NCI-H526 treated with DMSO at 0.1 percent for 48 hours (cell line): Measurements from ENCODE around the gene PLXNA1.

Source experiments
- DNase-seq: peaks from one replicate; lab custom pipeline; 2025; lab: John Stamatoyannopoulos, UW

Gene PLXNA1

GRCh38 chr3:127002195-127003174 lies 19.6 kb downstream of the PLXNA1 start:
- DNase-seq = no peak

GRCh38 chr3:127003175-127003555 lies 20.2 kb downstream of the PLXNA1 start:
- no peak for DNase-seq

DNA sequence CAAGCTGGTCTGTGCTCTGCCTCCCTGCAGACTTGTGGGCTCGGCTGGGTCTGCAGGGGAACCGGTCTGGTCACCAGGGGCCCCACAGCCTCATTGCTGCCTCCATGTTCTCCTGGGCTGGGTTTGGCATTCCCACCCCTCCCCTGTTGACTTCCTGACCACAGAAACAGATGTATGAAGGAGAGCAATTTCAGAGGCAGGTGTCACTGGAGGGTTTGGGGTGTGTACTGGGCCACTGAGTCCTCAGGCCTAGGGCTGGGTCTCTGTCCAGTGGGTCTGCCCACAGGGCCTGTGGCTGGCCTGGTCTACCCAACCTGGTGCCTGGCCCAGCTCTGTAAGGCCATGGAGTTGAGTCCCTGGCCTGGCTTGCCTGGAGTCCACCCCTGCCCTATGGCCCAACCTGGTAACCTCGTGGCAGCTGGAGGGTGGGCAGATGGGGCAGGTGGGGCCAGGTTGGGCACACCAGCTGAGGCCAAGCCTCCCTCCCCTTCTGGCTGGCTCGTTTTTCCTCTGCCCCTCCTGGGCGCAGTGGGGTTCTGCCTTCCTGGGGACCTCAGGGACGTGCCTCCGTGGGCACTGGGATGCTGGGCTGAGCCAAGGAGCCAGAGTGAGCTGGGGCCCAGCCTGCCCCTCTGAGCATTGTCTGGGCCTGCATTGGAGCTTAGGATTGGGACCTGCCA lies 20.8 kb downstream of the PLXNA1 start:
- DNase-seq = no peak

GRCh38 chr3:127004641-127005397 lies 21.9 kb downstream of the PLXNA1 start:
- no peak for DNase-seq

GRCh38 chr3:127005864-127006500 lies 23.1 kb downstream of the PLXNA1 start:
- DNase-seq = no peak

GRCh38 chr3:127006781-127007436 lies 24.0 kb downstream of the PLXNA1 start:
- DNase-seq = no peak

GRCh38 chr3:127008236-127008635 lies 25.3 kb downstream of the PLXNA1 start:
- DNase-seq = no peak

- DNase-seq = no peak
These were observed 26.6 kb downstream of the PLXNA1 start for GRCh38 chr3:127009531-127009930.

DNA sequence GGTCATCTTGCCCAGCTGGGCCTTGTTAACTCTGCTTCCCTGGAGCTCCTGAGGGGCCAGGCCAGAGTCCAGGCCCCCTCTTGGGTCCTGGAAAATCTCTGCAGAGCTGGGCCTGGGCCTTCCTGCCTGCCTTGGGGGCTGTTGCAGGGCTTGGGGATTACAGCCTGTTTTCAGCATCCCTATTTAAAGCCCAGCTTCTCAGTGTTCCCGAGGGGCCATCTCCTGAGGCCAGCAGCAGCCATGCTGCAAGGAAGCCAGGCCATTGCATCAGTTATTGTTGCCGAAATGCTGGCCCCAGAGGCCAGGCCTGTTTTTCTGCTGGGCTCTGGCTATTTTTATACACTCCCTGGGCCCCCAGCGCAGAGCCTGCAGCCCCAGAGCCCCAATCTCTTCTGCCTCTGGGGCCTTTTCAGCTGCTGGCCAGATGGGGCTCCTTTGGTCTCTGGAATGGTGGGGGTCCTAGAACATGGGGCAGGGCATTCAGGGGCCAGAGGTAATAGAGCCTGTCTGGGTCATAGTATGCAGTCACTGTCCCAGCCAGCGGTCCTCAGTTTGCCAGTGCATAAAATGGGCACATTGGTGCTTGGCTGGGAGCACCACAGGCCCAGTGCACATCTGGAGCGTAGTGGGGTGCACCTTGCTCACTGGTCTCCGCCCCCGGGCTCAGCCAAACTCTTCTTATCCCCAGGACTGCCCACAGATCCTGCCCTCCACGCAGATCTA lies 28.5 kb downstream of the PLXNA1 start:
- DNase-seq = no peak

DNA sequence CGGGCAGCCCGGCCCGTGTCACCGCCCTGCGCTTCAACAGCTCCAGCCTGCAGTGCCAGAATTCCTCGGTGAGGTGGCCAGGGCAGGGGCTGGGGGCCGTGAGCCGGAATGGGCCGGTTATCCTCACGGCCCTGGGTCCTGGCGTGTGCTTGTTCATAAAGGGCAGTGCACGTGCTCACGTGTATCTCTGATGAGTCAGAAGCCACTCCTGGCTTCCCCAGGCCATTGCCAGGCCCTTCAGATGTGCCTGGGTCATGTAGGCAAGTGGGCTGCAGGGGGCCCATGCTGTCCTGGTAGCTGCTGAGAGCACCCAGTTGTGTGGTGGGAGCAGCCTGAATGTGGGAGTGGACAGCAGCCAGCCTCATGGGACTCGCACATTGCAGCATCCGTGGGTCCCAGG lies 29.2 kb downstream of the PLXNA1 start:
- DNase-seq = no peak

DNA sequence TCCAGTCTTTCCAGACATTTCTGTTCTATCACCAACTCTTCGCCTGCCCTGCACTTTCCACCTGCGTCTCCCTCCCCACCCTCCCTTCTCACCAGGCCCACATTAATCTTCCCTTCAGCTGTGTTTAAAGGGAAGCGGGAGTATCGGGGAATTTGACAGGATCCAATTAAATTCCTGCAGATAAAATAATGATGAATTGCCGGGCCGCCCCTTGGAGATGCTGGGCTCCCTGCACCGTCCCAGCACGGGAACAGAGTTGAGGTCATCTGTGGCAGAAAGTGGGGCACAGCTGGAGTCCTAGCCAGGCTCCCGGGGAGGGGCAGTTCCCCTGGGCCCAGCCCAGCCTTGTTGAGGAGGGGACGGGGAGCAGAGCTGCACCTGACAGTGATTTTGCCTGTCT lies 30.3 kb downstream of the PLXNA1 start:
- DNase-seq = no peak

- DNase-seq = no peak
These were observed 31.0 kb downstream of the PLXNA1 start for GRCh38 chr3:127013758-127014535.

DNA sequence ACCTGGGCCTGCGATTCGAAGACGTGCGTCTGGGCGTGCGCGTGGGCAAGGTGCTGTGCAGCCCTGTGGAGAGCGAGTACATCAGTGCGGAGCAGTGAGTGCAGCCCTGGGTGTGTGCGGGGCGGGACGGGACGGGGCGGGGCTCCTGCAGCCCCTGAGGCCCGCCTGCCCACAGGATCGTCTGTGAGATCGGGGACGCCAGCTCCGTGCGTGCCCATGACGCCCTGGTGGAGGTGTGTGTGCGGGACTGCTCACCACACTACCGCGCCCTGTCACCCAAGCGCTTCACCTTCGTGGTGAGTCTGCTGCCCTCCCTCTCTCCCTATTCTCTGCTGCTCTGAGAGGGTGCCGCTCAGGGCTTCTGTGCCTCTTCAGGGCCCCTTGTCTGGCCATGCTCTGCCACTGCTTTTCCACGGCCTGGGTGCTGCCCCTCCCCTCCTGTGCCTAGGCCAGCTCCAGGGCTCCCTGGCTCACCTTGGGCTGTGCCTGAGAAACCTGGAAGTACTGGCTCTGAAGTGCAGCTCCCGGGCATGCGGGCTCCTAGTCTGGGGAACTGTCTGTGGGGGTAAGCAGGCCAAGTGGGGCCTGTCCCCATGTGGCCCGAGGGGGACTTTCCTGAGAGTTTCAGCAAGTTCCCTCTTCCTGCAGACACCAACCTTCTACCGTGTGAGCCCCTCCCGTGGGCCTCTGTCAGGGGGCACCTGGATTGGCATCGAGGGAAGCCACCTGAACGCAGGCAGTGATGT lies 31.8 kb downstream of the PLXNA1 start:
- DNase-seq = no peak

DNA sequence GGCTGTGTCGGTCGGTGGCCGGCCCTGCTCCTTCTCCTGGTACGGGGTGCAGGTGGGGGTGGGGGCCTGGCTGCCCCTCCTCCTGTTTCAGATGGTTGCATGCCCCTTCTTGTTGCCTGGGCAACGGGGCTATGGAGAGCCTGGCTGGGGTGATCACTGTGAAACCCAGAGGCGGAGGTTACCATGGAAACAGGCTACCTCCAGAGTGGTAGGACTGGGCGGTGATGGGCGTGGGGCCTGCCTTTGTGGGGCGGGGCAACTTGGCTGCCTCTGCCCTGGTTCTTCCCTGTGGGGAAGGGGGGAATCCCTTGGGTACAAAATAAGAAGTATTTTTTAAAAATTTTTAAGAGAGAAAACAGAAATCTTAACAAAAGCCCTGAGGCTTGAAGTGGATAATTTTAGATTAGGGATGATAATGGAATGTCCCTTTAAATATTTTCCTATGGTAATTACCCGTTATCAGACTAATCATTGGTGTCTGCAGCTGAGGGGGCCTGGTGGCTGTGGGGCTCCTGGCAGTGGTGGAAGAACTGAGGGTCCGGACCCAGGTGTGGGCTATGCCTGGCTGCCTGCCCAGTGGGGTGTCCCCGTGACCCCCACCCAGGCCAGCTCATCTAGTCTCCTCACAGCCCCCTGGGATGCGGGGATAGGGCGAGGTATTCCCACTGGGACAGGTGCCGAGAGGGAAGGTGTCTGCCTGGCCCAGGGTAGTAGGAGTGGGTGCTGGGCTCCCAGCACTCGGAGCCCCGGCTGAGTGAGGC lies 32.5 kb downstream of the PLXNA1 start:
- DNase-seq = no peak

DNA sequence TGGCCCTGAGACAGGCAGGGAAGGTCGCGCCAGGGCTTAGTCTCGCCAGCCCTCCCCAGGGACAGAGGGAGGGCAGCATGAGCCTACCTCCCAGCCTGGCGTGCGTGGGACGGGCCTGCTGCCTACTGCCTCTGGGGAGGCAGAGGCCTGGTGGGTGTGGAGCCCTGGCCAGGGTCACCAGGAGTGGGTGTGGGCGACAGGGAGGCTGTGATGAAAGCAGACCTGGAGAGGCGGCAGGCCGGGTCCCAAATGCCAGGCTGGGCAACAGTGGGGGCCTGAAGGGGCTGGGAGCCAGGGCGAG lies 33.1 kb downstream of the PLXNA1 start:
- no peak for DNase-seq

GRCh38 chr3:127016461-127016860 lies 33.5 kb downstream of the PLXNA1 start:
- DNase-seq = no peak

GRCh38 chr3:127017229-127017628 lies 34.3 kb downstream of the PLXNA1 start:
- DNase-seq = no peak

DNA sequence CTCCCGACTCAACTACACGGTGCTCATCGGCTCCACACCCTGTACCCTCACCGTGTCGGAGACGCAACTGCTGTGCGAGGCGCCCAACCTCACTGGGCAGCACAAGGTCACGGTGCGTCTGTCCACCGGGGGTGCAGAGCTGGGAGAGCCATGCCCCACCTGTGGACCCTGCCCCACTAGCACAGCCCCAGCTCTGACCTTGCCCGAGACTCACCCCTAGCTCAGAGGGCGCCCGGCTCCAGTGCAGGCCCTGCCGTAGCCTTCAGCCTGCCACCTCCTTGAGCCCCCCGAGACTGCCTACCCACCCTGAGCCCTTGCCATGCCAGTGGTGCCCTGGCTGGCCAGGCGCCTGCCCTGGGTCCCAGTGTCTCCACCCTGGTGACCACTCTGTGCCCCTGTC lies 34.9 kb downstream of the PLXNA1 start:
- DNase-seq = no peak

- no peak for DNase-seq
These were observed 35.5 kb downstream of the PLXNA1 start for GRCh38 chr3:127018306-127018828.
